HG02973 (cell line): ENCODE results near the gene DIO3.

Experiments used
- ATAC-seq: cut with Tn5 transposase; IDR thresholded peaks from one replicate; pipeline ENCODE4 v1.9.1; 2021; ENCODE audit warnings: moderate library complexity; ENCODE audit not compliant: unreplicated experiment

The DIO3 gene

GRCh38 chr14:101561145-101561896 lies at the start of gene DIO3:
TSS of gene DIO3 (plus strand) at chr14:101561495.
- ATAC-seq, result no peak

GRCh38 chr14:101511620-101512375 lies 49.5 kb upstream of the DIO3 start:
- no peak for ATAC-seq

- ATAC-seq, result no peak
Observed at GRCh38 chr14:101512376-101512695, 49.0 kb upstream of the DIO3 start.

- ATAC-seq, result no peak
Observed at GRCh38 chr14:101514136-101514535, 47.2 kb upstream of the DIO3 start.

- no peak for ATAC-seq
Observed at GRCh38 chr14:101516401-101516800, 44.9 kb upstream of the DIO3 start.

- ATAC-seq, result no peak
Observed at GRCh38 chr14:101518611-101519473, 42.5 kb upstream of the DIO3 start.

- ATAC-seq, result no peak
Observed at GRCh38 chr14:101520621-101521472, 40.4 kb upstream of the DIO3 start.

- ATAC-seq, result no peak
Observed at GRCh38 chr14:101521473-101521915, 39.8 kb upstream of the DIO3 start.

GRCh38 chr14:101521978-101522377 lies 39.3 kb upstream of the DIO3 start:
- no peak for ATAC-seq

- ATAC-seq, result no peak
Observed at GRCh38 chr14:101525640-101526527, 35.4 kb upstream of the DIO3 start.

- ATAC-seq, result no peak
Observed at GRCh38 chr14:101527987-101528386, 33.3 kb upstream of the DIO3 start.

GRCh38 chr14:101529079-101529478 lies 32.2 kb upstream of the DIO3 start:
- ATAC-seq, result no peak

GRCh38 chr14:101534198-101534597 lies 27.1 kb upstream of the DIO3 start:
- ATAC-seq, result no peak

GRCh38 chr14:101535232-101535631 lies 26.1 kb upstream of the DIO3 start:
- ATAC-seq, result no peak

GRCh38 chr14:101535701-101536207 lies 25.5 kb upstream of the DIO3 start:
- ATAC-seq, result no peak

- ATAC-seq, result no peak
Observed at GRCh38 chr14:101537286-101537685, 24.0 kb upstream of the DIO3 start.

- no peak for ATAC-seq
Observed at GRCh38 chr14:101538878-101539277, 22.4 kb upstream of the DIO3 start.

GRCh38 chr14:101539880-101540279 lies 21.4 kb upstream of the DIO3 start:
- no peak for ATAC-seq
